Measurements from ENCODE around the gene ANKRD49.

DNA sequence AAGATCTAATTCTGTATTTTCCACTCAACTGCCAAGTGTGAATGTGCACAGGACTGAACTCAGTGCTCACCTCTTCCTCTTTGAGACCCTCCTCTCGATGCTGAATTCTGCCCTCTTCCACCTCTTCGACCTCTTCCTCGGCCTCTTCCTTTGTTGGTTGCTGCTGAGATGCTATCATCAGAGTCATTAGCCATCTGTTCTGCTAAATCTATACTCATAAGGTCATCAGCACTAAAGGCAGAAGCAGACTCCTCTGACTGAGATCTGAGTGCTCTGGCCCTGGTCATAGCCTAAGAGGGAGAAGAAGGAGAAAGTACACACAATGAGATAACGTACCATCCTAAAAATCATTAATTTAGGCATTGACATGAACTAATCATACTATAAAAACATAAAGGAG is 46.6 kb upstream of the ANKRD49 start:
- TF ChIP-seq, protein P1, sequence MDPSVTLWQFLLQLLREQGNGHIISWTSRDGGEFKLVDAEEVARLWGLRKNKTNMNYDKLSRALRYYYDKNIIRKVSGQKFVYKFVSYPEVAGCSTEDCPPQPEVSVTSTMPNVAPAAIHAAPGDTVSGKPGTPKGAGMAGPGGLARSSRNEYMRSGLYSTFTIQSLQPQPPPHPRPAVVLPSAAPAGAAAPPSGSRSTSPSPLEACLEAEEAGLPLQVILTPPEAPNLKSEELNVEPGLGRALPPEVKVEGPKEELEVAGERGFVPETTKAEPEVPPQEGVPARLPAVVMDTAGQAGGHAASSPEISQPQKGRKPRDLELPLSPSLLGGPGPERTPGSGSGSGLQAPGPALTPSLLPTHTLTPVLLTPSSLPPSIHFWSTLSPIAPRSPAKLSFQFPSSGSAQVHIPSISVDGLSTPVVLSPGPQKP (IDR thresholded peaks at IDR 0.05; ENCODE audit: borderline replicate concordance, low read depth, low read length), result no peak
- TF ChIP-seq, protein P2, sequence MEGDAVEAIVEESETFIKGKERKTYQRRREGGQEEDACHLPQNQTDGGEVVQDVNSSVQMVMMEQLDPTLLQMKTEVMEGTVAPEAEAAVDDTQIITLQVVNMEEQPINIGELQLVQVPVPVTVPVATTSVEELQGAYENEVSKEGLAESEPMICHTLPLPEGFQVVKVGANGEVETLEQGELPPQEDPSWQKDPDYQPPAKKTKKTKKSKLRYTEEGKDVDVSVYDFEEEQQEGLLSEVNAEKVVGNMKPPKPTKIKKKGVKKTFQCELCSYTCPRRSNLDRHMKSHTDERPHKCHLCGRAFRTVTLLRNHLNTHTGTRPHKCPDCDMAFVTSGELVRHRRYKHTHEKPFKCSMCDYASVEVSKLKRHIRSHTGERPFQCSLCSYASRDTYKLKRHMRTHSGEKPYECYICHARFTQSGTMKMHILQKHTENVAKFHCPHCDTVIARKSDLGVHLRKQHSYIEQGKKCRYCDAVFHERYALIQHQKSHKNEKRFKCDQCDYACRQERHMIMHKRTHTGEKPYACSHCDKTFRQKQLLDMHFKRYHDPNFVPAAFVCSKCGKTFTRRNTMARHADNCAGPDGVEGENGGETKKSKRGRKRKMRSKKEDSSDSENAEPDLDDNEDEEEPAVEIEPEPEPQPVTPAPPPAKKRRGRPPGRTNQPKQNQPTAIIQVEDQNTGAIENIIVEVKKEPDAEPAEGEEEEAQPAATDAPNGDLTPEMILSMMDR (conservative IDR thresholded peaks at IDR 0.05; ENCODE audit: low read depth, low read length), result no peak
- no peak for TF ChIP-seq POLR2A (IDR thresholded peaks at IDR 0.05; ENCODE audit: low read depth, low read length)

All from IMR-90 (cell line).